ENCODE measurements around the gene SLC39A11. TPM values are rescaled to one million over a fixed set of nuclear protein-coding genes. Genes with fewer than 3 reads are reported as not detected.

The SLC39A11 gene
- total RNA-seq, 2 experiments from 2014 or later: 17.0 to 17.3 TPM

GRCh38 chr17:72723711-72724110 lies 368.8 kb downstream of the SLC39A11 start:
- H3K4me1 Mint-ChIP-seq: peaks cover 81% of the 10 kb centered on the region
- no peak for DNase-seq
- no peaks in the 10 kb centered on the region for H3K36me3 Mint-ChIP-seq (ENCODE audit: low read depth)
- H3K27me3 Mint-ChIP-seq: no peaks in the 10 kb centered on the region
- CTCF ChIA-PET: interaction anchor here (0.6 to 7.1 kb wide), 9 partner anchors 11 to 646 kb away, joined by 3 to 393 read pairs (median 36); no protein-coding TSS in a partner anchor
- no peak overlapping the region for H3K4me3 Mint-ChIP-seq
- no peaks in the 10 kb centered on the region for H3K9me3 Mint-ChIP-seq
- POLR2A ChIA-PET: interaction anchor here (2.2 to 4.7 kb wide), 2 partner anchors 15 to 17 kb away, joined by 6 to 32 read pairs; no protein-coding TSS in a partner anchor
- no peak overlapping the region for H3K27ac Mint-ChIP-seq

GRCh38 chr17:72720494-72720825 lies 372.0 kb downstream of the SLC39A11 start:
- peaks cover 3% of the 10 kb centered on the region for H3K36me3 Mint-ChIP-seq (ENCODE audit: low read depth)
- H3K9me3 Mint-ChIP-seq: no peaks in the 10 kb centered on the region
- no peaks in the 10 kb centered on the region for H3K27me3 Mint-ChIP-seq
- no peak overlapping the region for H3K4me3 Mint-ChIP-seq
- ChIA-PET POLR2A (interaction anchor here (0.6 to 3.5 kb wide), 14 partner anchors 11 to 512 kb away, joined by 3 to 45 read pairs (median 10); partner anchors contain the start of gene COG1), CTCF (interaction anchor here (0.7 to 4.0 kb wide), 7 partner anchors 160 to 649 kb away, joined by 3 to 30 read pairs (median 5); a partner anchor contains a TSS)
- H3K27ac Mint-ChIP-seq: peak overlapping the region; percentile 92
- DNase-seq: no peak
- peaks cover 65% of the 10 kb centered on the region for H3K4me1 Mint-ChIP-seq

GRCh38 chr17:72719578-72720493 lies 372.7 kb downstream of the SLC39A11 start:
- Mint-ChIP-seq H3K27me3 (no peaks in the 10 kb centered on the region), H3K36me3 (ENCODE audit: low read depth) (peaks cover 9% of the 10 kb centered on the region), H3K4me1 (peaks cover 62% of the 10 kb centered on the region), H3K9me3 (no peaks in the 10 kb centered on the region), H3K4me3 (peak overlapping the region; percentile 62), H3K27ac (peak overlapping the region; percentile 92)
- DNase-seq: peak; percentile 87
- POLR2A ChIA-PET: interaction anchor here (0.6 to 3.5 kb wide), 20 partner anchors 7 to 512 kb away, joined by 3 to 45 read pairs (median 5); partner anchors contain the start of gene COG1
- CTCF ChIA-PET: interaction anchor here (0.9 to 4.5 kb wide), 12 partner anchors 7 to 650 kb away, joined by 3 to 35 read pairs (median 6); a partner anchor contains a TSS

GRCh38 chr17:72719206-72719577 lies 373.3 kb downstream of the SLC39A11 start:
- H3K4me1 Mint-ChIP-seq: peaks cover 61% of the 10 kb centered on the region
- POLR2A ChIA-PET: interaction anchor here (0.7 to 3.5 kb wide), 19 partner anchors 8 to 513 kb away, joined by 3 to 45 read pairs (median 5); partner anchors contain the start of gene COG1
- H3K4me3 Mint-ChIP-seq: peak overlapping the region; percentile 62
- peaks cover 12% of the 10 kb centered on the region for H3K36me3 Mint-ChIP-seq (ENCODE audit: low read depth)
- peak overlapping the region; percentile 92 for H3K27ac Mint-ChIP-seq
- H3K27me3 Mint-ChIP-seq: no peaks in the 10 kb centered on the region
- CTCF ChIA-PET: interaction anchor here (0.9 to 4.5 kb wide), 11 partner anchors 8 to 651 kb away, joined by 3 to 35 read pairs (median 7); a partner anchor contains a TSS
- no peaks in the 10 kb centered on the region for H3K9me3 Mint-ChIP-seq
- no peak for DNase-seq

GRCh38 chr17:72717676-72718075 lies 374.8 kb downstream of the SLC39A11 start:
- Mint-ChIP-seq H3K4me3 (no peak overlapping the region), H3K4me1 (peaks cover 62% of the 10 kb centered on the region), H3K27me3 (no peaks in the 10 kb centered on the region), H3K27ac (peak overlapping the region; percentile 27), H3K36me3 (ENCODE audit: low read depth) (peaks cover 23% of the 10 kb centered on the region), H3K9me3 (no peaks in the 10 kb centered on the region)
- no peak for DNase-seq
- ChIA-PET CTCF (interaction anchor here (4.5 kb wide), 1 partner anchor 9 kb away, joined by 35 read pairs; no protein-coding TSS in a partner anchor), POLR2A (interaction anchor here (1.0 to 3.4 kb wide), 5 partner anchors 9 to 161 kb away, joined by 3 to 21 read pairs (median 5); no protein-coding TSS in a partner anchor)

GRCh38 chr17:72717276-72717675 lies 375.2 kb downstream of the SLC39A11 start:
- DNase-seq: no peak
- H3K36me3 Mint-ChIP-seq (ENCODE audit: low read depth): peaks cover 27% of the 10 kb centered on the region
- no peaks in the 10 kb centered on the region for H3K9me3 Mint-ChIP-seq
- H3K27ac Mint-ChIP-seq: no peak overlapping the region
- H3K27me3 Mint-ChIP-seq: no peaks in the 10 kb centered on the region
- ChIA-PET CTCF (interaction anchor here (1.1 to 4.5 kb wide), 3 partner anchors 9 to 160 kb away, joined by 3 to 35 read pairs (median 4); no protein-coding TSS in a partner anchor), POLR2A (interaction anchor here (1.0 to 3.4 kb wide), 4 partner anchors 8 to 160 kb away, joined by 3 to 21 read pairs (median 4); no protein-coding TSS in a partner anchor)
- H3K4me1 Mint-ChIP-seq: peaks cover 66% of the 10 kb centered on the region
- H3K4me3 Mint-ChIP-seq: no peak overlapping the region

GRCh38 chr17:72715906-72716572 lies 376.4 kb downstream of the SLC39A11 start:
- H3K27me3 Mint-ChIP-seq: no peaks in the 10 kb centered on the region
- H3K36me3 Mint-ChIP-seq (ENCODE audit: low read depth): peaks cover 38% of the 10 kb centered on the region

GRCh38 chr17:72714357-72714966 lies 378.0 kb downstream of the SLC39A11 start:
- H3K4me1 Mint-ChIP-seq: peaks cover 71% of the 10 kb centered on the region
- peaks cover 49% of the 10 kb centered on the region for H3K36me3 Mint-ChIP-seq (ENCODE audit: low read depth)
- POLR2A ChIA-PET: interaction anchor here (1.3 to 1.5 kb wide), 2 partner anchors 11 to 12 kb away, joined by 3 to 5 read pairs; no protein-coding TSS in a partner anchor

More at GRCh38 chr17:72715906-72716572, 376.4 kb downstream of the SLC39A11 start:
- peaks cover 6% of the 10 kb centered on the region for H3K9me3 Mint-ChIP-seq
- ChIA-PET POLR2A (interaction anchor here (2.1 kb wide), 1 partner anchor 7 kb away, joined by 5 read pairs; no protein-coding TSS in a partner anchor), CTCF (interaction anchor here (0.7 to 4.5 kb wide), 4 partner anchors 11 to 159 kb away, joined by 3 to 35 read pairs (median 4); no protein-coding TSS in a partner anchor)
- peaks cover 69% of the 10 kb centered on the region for H3K4me1 Mint-ChIP-seq
- H3K4me3 Mint-ChIP-seq: no peak overlapping the region
- H3K27ac Mint-ChIP-seq: no peak overlapping the region
- DNase-seq: no peak

GRCh38 chr17:72713701-72714100 lies 378.8 kb downstream of the SLC39A11 start:
- Mint-ChIP-seq H3K4me1 (peaks cover 71% of the 10 kb centered on the region), H3K27me3 (no peaks in the 10 kb centered on the region), H3K36me3 (ENCODE audit: low read depth) (peaks cover 49% of the 10 kb centered on the region), H3K9me3 (peaks cover 11% of the 10 kb centered on the region), H3K27ac (no peak overlapping the region), H3K4me3 (no peak overlapping the region)
- POLR2A ChIA-PET: interaction anchor here (1.5 kb wide), 1 partner anchor 12 kb away, joined by 5 read pairs; no protein-coding TSS in a partner anchor
- no peak for DNase-seq
- CTCF ChIA-PET: interaction anchor here (5.2 kb wide), 1 partner anchor 13 kb away, joined by 60 read pairs; no protein-coding TSS in a partner anchor

More at GRCh38 chr17:72714357-72714966, 378.0 kb downstream of the SLC39A11 start:
- H3K9me3 Mint-ChIP-seq: peaks cover 11% of the 10 kb centered on the region
- no peaks in the 10 kb centered on the region for H3K27me3 Mint-ChIP-seq
- no peak overlapping the region for H3K27ac Mint-ChIP-seq
- no peak overlapping the region for H3K4me3 Mint-ChIP-seq
- no peak for DNase-seq
- CTCF ChIA-PET: interaction anchor here (5.2 kb wide), 1 partner anchor 12 kb away, joined by 60 read pairs; no protein-coding TSS in a partner anchor

- no peak for DNase-seq
- peaks cover 67% of the 10 kb centered on the region for H3K36me3 Mint-ChIP-seq (ENCODE audit: low read depth)
- H3K4me1 Mint-ChIP-seq: peaks cover 76% of the 10 kb centered on the region
- no peaks in the 10 kb centered on the region for H3K27me3 Mint-ChIP-seq
- peaks cover 24% of the 10 kb centered on the region for H3K9me3 Mint-ChIP-seq
- H3K27ac Mint-ChIP-seq: peak overlapping the region; percentile 11
- peak overlapping the region; percentile 18 for H3K4me3 Mint-ChIP-seq
- POLR2A ChIA-PET: interaction anchor here (1.3 to 2.4 kb wide), 2 partner anchors 14 to 481 kb away, joined by 3 to 14 read pairs; partner anchors contain the start of gene COG1
- CTCF ChIA-PET: interaction anchor here (1.0 to 5.2 kb wide), 2 partner anchors 15 to 152 kb away, joined by 3 to 60 read pairs; no protein-coding TSS in a partner anchor
These were observed 380.8 kb downstream of the SLC39A11 start for GRCh38 chr17:72711521-72712310.

GRCh38 chr17:72710834-72711233 lies 381.7 kb downstream of the SLC39A11 start:
- no peaks in the 10 kb centered on the region for H3K27me3 Mint-ChIP-seq
- H3K27ac Mint-ChIP-seq: peak overlapping the region; percentile 87
- DNase-seq: no peak
- peaks cover 67% of the 10 kb centered on the region for H3K36me3 Mint-ChIP-seq (ENCODE audit: low read depth)
- POLR2A ChIA-PET: interaction anchor here (2.4 kb wide), 1 partner anchor 15 kb away, joined by 14 read pairs; no protein-coding TSS in a partner anchor
- peaks cover 85% of the 10 kb centered on the region for H3K4me1 Mint-ChIP-seq
- H3K9me3 Mint-ChIP-seq: peaks cover 24% of the 10 kb centered on the region
- peak overlapping the region; percentile 56 for H3K4me3 Mint-ChIP-seq
- CTCF ChIA-PET: interaction anchor here (1.0 to 5.2 kb wide), 2 partner anchors 16 to 151 kb away, joined by 3 to 60 read pairs; no protein-coding TSS in a partner anchor

All from activated CD4-positive, alpha-beta memory T cell treated with anti-CD3 and anti-CD28 coated beads, Interleukin-2, amount 10 ng/mL, durations not matched to agents 7 days and 5 days (primary cell).